NCI-H526 (cell line): ENCODE data around the gene IDNK.

Experiments used
- DNase-seq, 2 experiments: peaks; one replicate each; lab custom pipeline; 2025; lab: John Stamatoyannopoulos, UW

Gene IDNK

DNA sequence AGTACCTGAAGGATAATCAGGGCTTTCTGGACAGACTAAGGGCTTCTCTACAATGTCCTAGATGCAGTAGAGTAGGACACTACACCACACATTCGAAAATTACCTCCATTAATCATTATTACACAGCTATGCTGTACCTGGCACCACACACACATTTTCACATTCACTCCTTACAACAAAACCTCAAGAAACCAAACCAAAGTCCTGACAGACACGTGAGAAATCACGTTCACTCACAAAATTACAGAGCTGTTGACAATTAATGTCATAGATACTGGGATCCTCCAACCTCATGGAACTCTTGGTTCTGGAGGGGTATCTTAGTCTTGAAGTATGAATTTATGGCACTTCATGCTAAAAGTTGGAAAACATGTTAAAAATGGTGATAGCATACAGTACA is 68.5 kb downstream of the IDNK start:
- no peak for DNase-seq
